HG02870 (cell line): ENCODE measurements around the gene POTEC.
"Not testable (repeated sequence)": the region's sequence is repeated elsewhere in the genome, so short reads cannot be mapped to it uniquely, and the experiment has no call there.

Experiments used
- ATAC-seq: cut with Tn5 transposase; IDR thresholded peaks from one replicate; pipeline ENCODE4 v1.9.1; 2021; ENCODE audit warnings: mild to moderate bottlenecking, moderate library complexity; ENCODE audit not compliant: unreplicated experiment

The POTEC gene

GRCh38 chr18:14543446-14543964 lies at the start of gene POTEC:
POTEC (minus strand) TSS chr18:14543600; CDS start chr18:14543146, 454 bp downstream.
- not testable (repeated sequence) for ATAC-seq

- ATAC-seq = no peak
These were observed 34.6 kb upstream of the POTEC start for GRCh38 chr18:14577971-14578370.

- ATAC-seq = not testable (repeated sequence)
These were observed 16.1 kb upstream of the POTEC start for GRCh38 chr18:14559502-14559901.

GRCh38 chr18:14531659-14532058 lies 11.7 kb downstream of the POTEC start:
- not testable (repeated sequence) for ATAC-seq

- not testable (repeated sequence) for ATAC-seq
These were observed 32.7 kb downstream of the POTEC start for GRCh38 chr18:14510707-14511106.

GRCh38 chr18:14503691-14504090 lies 39.7 kb downstream of the POTEC start:
- ATAC-seq = not testable (repeated sequence)

- not testable (repeated sequence) for ATAC-seq
These were observed 41.5 kb downstream of the POTEC start for GRCh38 chr18:14501894-14502293.

- not testable (repeated sequence) for ATAC-seq
These were observed 54.0 kb downstream of the POTEC start for GRCh38 chr18:14489256-14490014.

GRCh38 chr18:14488789-14489188 lies 54.6 kb downstream of the POTEC start:
- not testable (repeated sequence) for ATAC-seq

GRCh38 chr18:14486926-14487580 lies 56.3 kb downstream of the POTEC start:
- ATAC-seq = not testable (repeated sequence)

- not testable (repeated sequence) for ATAC-seq
These were observed 64.3 kb downstream of the POTEC start for GRCh38 chr18:14479076-14479475.

GRCh38 chr18:14475520-14475919 lies 67.9 kb downstream of the POTEC start:
- ATAC-seq = not testable (repeated sequence)

- not testable (repeated sequence) for ATAC-seq
These were observed 68.6 kb downstream of the POTEC start for GRCh38 chr18:14474752-14475151.

GRCh38 chr18:14474007-14474720 lies 69.2 kb downstream of the POTEC start:
- ATAC-seq = not testable (repeated sequence)

GRCh38 chr18:14473250-14474006 lies 70.0 kb downstream of the POTEC start:
- not testable (repeated sequence) for ATAC-seq

- not testable (repeated sequence) for ATAC-seq
These were observed 72.1 kb downstream of the POTEC start for GRCh38 chr18:14471286-14471685.

- not testable (repeated sequence) for ATAC-seq
These were observed 73.0 kb downstream of the POTEC start for GRCh38 chr18:14470446-14470845.

- ATAC-seq = not testable (repeated sequence)
These were observed 73.4 kb downstream of the POTEC start for GRCh38 chr18:14470046-14470445.

- ATAC-seq = not testable (repeated sequence)
These were observed 77.4 kb downstream of the POTEC start for GRCh38 chr18:14465989-14466388.
